A673 (cell line): ENCODE measurements around the gene TTC12.

ENCODE experiments used
- CTCF ChIP-seq: fragments of 300-800, 200-600 bp; sonication (generic); conservative IDR thresholded peaks from 2 replicates; pipeline ENCODE4 v1.5.1; 2017; ENCODE audit warnings: low read depth, mild to moderate bottlenecking, antibody characterized with exemption, low read length, moderate library complexity, mixed read lengths
- EZH2 ChIP-seq: fragments of 200-600 bp; sonication (generic); IDR thresholded peaks from 2 replicates; pipeline ENCODE4 v1.6.1; 2017; ENCODE audit warnings: borderline replicate concordance, low read depth, mild to moderate bottlenecking, mixed read lengths, antibody characterized with exemption, low read length; ENCODE audit not compliant: poor library complexity, severe bottlenecking

DNA sequence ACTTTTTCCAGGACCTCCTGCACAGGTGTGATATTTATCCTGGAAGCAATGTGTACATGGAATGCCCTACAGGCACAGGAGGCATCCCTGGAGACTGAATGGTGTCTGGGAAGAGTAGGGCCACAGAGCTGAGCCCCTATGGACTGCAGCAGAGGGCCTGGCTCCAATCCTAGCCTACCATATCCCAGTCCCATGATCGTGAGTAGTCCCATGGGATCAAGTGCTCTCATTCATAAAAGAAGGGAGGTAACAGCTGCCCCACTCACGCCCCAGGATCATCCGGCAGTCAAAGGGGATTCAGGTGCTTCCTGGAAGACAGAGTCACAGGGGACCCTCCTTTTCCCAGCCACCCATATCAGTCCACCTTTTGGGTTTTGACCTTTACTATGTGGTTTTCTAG, 97.2 kb downstream of the TTC12 start:
- TF ChIP-seq CTCF (no peak), EZH2 (no peak)
